ENCODE data around the gene HHATL.

HHATL gene

GRCh38 chr3:42662037-42662812 lies 40.4 kb downstream of the HHATL start:
- DNase-seq = no peak

- no peak for DNase-seq
Observed at GRCh38 chr3:42661593-42662022, 41.0 kb downstream of the HHATL start.

- peak; percentile 77 for DNase-seq
Observed at GRCh38 chr3:42660898-42661297, 41.7 kb downstream of the HHATL start.

GRCh38 chr3:42660131-42660715 lies 42.4 kb downstream of the HHATL start:
- no peak for DNase-seq

GRCh38 chr3:42659451-42660130 lies 43.0 kb downstream of the HHATL start:
- no peak for DNase-seq

- no peak for DNase-seq
Observed at GRCh38 chr3:42658771-42659390, 43.7 kb downstream of the HHATL start.

GRCh38 chr3:42658091-42658770 lies 44.4 kb downstream of the HHATL start:
- no peak for DNase-seq

- DNase-seq = no peak
Observed at GRCh38 chr3:42657675-42658074, 44.9 kb downstream of the HHATL start.

GRCh38 chr3:42656680-42657610 lies 45.7 kb downstream of the HHATL start:
- DNase-seq = no peak

- DNase-seq = no peak
Observed at GRCh38 chr3:42655980-42656679, 46.5 kb downstream of the HHATL start.

GRCh38 chr3:42655331-42655888 lies 47.2 kb downstream of the HHATL start:
- no peak for DNase-seq

- DNase-seq = peak; percentile 30
Observed at GRCh38 chr3:42654331-42655201, 48.0 kb downstream of the HHATL start.

GRCh38 chr3:42653560-42654330 lies 48.9 kb downstream of the HHATL start, which contains the start of gene ZBTB47:
TSS of gene ZBTB47 (plus strand) at chr3:42653697. CDS start at chr3:42658356, 4,659 bp downstream.
- peak; percentile 33 for DNase-seq

GRCh38 chr3:42653303-42653559 lies 49.4 kb downstream of the HHATL start:
- no peak for DNase-seq

- DNase-seq = peak; percentile 80
Observed at GRCh38 chr3:42652611-42653302, 49.8 kb downstream of the HHATL start.

- DNase-seq = no peak
Observed at GRCh38 chr3:42652251-42652610, 50.4 kb downstream of the HHATL start.

- DNase-seq = no peak
Observed at GRCh38 chr3:42651248-42652091, 51.1 kb downstream of the HHATL start.

GRCh38 chr3:42649783-42650182 lies 52.8 kb downstream of the HHATL start:
- no peak for DNase-seq
